Activated CD4-positive, alpha-beta T cell treated with anti-CD3 and anti-CD28 coated beads, Interleukin-2, Interleukin-6, amounts not matched to agents 100 ng/mL and 50 ng/mL, durations not matched to agents 16 hours and 8 hours (primary cell): ENCODE measurements around the gene SLX4.

Experiments used
- DNase-seq: peaks from one replicate; pipeline ENCODE4 v3.0.0-alpha.2; 2020

Gene SLX4

DNA sequence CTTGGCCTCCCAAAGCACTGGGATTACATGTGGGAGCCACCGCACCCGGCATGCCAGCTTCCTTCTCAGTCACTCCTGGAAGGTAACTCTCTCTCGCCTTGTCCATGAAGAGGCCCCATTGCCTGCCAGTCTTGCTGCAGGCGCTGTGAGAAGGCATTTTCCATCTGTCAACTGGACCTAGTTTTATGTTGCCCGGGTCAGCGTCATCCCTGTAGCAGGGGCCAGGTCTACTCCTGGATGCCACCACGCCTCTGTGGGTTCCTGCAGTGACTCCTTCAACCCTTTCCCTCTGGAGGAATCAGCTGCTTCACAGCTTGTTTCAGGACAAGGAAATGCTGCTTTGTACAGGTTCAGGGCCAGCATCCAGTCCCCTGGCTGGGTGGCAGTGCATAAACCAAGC lies 31.6 kb downstream of the SLX4 start:
- no peak for DNase-seq

DNA sequence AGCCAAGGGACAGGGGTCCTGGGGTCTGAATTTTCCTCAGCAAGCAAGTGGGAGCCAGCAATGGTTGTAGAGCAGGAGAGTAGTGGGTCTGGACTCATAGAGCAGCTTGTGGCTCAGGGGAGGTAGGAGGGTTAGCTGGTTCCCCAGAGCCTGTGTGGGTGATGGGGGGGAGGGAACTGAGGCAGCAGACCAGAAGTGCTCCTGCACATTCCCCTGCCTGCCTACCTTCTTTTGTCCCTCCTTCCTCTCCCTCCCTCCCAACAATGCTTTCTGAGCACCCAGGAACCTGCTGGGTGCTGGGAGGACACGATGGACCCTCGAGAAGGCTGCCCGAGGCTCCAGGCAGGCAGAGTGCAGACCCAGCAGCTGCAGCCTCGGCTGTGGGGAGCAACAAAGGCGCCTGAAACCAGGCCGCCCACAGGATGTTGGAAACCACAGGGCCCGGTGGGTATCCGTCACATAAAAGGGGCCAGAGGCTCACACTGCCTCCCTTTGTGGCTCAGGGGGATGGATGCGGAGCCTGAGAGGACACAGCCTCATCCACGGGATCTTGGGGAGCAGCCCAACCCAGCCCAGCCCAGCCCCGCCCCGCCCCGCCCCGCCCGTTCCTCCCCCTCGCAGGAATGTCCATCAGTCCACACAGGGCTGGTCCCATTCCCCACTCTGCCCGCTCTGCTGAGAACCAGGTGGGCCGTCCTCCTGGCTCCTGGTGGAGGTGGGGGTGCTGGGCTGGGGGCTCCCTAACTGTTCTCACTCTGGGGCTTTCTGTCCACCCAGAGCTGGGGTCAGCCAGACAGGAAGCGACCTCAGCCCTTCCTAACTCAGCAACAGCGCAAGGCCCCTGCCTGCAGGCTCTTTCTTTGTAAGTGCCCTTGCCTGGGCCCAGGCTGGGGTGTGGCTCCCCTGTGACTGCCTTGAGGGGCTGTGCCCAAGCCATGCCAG lies 32.5 kb downstream of the SLX4 start:
- peak; percentile 81 for DNase-seq

DNA sequence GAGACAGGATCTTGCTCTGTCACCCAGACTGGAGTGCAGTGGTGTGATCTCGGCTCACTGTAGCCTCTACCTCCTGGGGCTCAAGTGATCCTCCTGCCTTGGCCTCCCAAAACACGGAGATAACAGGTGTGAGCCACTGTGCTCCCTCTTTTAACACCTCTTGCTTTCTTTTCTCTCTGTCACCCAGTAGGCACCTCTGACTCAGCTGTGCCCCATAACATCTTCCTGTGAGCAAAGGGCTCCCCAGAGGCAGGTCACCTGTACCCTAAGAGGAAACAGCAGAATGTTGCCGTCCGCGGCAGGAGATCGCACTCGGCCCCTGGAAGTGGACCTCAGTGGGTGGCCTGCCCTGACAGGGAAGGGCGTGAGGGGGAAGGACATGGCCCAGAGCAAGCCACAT lies 33.3 kb downstream of the SLX4 start:
- peak; percentile 67 for DNase-seq

DNA sequence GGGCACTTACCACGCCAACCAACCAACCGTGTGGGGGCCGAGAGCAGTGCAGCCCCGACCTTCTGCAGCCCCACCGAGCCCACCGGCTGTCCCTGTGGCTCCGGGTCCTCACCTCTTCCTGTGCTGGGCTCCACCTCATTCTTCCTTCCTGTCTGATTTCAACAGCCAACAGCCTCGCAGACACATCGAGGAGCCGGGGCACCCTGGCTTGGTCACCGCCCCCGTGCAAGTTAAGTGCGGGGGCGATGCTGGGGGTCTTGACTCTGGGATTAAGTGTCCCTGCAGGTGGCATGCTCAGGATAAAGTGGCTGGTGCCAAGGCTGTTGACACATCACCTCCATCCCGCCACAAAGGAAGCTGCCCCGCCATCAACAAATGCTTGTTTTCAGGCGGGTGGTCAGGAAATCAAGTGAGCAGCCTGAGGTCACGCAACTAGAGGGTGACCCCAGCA lies 34.1 kb downstream of the SLX4 start, which contains the start of gene NLRC3:
Gene NLRC3 (minus strand): TSS at position 102 of the 451 bp plus-strand sequence. CDS start 12,367 bp downstream, outside the sequence.
- peak; percentile 74 for DNase-seq

DNA sequence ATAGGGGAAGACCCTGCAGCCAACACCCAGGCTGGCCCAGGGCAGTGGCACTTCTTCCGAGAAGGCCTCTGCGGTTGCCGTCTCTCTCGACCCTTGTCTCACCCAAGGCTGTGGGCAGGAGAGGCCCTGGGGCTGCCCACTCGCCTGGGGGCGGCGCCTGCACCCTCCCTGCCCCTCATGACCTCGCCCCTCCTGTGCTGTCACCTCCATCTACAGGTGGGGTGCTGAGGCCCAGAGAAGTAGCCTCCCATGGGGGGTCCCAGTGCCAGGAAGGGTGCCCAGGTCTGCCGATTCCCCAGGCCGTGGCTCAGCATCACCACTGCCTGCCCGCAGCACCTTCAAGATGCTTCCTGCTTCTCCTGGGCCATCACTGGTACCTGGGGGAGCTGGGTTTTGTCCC lies 35.2 kb downstream of the SLX4 start:
- DNase-seq, result peak; percentile 24

DNA sequence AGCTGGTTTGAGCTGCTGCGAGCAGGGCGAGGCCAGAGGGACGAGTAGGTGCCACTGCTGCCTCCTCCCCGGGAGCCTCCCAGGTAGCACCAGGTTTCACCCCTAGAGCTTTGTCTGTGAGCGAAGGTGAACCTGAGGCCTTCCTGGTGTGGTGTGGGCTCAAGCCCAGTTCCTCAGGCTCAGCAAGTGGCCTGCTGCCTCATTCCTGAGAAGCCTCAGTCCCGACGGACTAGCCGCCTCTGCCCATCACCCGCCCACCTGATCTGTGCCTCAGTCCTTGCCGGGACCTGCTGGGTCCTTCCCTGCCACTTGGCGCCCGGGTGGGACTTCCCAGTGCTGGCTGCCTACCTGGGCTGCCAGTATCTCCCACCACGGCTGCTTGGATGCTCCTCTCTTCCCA lies 35.9 kb downstream of the SLX4 start:
- DNase-seq, result no peak

DNA sequence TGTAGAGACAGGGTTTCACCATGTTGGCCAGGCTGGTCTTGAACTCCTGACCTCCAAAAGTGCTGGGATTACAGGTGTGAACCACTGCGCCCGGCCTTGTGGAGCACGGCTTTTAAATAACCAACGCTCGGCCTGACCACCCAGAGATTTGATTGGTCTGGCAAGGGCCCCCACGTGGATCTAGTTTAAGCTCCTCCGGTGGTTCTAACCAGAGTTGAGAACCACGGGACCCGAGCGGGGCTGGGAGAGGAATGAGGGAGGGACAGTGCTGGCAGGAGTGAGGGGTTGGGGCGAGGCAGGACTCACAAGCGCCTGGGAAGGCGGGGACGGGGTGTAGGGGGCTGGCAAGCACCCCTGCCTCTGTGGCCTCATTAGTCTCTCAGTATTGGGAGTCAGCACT lies 37.2 kb downstream of the SLX4 start:
- no peak for DNase-seq

DNA sequence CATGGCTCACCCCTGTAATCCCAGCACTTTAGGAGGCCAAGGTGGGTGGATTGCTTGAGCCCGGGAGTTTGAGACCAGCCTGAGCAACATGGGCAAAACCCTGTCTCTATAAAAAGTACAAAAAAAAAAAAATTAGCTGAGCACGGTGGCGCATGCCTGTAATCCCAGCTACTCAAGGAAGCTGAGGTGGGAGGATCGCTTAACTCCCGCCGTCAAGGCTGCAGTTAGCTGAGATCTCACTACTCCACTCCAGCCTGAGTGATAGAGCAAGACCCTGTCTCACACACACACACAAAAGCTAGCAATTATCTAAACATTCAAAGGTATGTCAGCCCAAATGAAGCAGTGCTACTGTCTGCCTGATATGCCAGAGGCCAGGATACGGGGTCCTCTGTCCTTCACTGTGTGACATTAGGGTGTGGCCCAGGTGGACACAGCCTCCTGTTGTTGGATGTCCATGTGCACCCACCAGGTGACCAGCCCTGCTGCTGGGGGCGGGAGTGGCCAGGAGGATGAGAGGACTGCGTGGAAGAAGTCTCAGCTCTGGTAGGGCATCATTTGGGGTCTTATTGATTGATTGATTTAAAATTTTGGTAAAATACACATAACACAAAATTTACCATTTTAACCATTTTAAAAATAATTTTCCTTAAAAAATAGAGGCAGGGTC lies 38.1 kb downstream of the SLX4 start:
- no peak for DNase-seq

DNA sequence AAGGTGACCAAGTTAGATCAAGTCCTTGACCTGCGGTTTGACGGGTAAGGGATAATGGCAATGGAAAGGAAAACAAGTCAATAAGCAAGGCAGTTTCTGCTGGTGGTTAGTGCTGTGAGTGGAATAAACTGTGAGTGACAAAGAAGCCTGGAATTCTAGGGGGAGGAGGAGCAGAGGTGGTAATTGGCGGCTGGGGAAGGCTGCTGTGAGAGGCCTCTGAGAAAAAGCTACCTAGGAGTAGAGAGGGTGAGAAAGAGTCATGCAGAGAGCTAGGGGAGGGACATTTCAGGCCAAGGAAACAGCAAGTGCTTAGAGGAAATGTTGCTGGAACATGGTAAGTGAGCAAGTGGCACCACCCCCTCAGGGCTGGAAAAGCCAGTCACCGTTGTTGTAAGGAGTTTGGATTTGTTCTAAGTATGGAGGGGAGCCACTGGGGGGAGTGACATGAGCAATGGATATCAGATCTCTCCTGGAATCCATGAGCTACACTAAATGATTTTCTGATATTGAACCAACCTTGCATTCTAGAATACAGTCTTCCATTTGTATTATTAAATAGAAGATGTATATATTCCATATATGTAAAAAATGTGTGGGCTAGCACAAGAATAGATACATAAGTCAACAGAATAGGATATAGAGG lies 40.9 kb downstream of the SLX4 start:
- DNase-seq, result no peak

- no peak for DNase-seq
These were observed 41.6 kb downstream of the SLX4 start for GRCh38 chr16:3569851-3570250.

GRCh38 chr16:3566990-3567389 lies 44.4 kb downstream of the SLX4 start:
- no peak for DNase-seq

DNA sequence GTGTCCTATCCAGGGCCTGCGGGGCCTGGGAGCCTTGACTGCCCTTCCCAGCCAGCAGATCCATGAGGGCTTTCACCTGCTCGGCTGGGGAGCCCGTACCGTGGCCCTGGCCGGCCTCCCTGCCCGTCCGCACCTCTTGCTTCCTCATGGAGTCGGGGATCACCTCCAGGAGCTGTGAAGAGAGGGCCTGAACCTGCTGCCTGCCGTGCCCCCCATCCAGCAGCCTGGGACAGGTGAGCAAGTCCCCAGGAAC lies 46.6 kb downstream of the SLX4 start:
- no peak for DNase-seq

DNA sequence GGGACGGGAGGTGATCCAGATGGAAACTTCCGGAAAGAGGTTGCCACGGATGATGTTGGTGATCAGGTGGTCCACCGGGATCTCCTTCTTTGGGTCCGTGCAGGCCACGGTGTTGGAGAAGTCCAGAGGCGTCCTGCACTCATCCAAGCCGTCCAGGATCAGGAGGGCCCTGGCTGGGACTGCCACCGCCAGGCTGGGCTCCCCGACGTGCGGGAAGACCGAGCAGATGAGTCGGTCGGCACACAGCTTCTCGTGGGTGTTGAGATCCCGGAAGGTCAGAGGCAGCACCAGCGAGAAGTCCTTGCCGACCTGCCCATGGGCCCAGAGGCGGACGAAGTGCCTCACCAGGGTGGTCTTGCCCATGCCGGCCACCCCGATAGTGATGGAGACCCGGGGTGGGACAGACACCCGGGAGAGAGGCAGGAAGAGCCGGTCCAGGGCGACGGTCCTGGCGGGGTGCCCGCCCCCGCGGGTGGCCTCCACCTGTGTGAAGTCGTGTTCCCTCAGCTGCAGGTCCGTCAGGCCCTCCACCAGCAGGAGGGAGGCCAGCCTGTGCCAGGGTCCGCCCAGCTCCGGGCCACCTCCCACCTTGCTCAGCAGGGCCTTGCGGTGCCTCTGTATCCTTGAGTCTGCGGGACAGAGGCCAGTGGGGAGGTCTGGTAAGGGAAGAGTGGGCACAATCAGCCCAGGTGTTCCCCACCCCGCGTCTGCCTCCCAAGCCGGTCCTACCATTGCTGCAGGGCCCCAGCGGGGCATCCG lies 47.1 kb downstream of the SLX4 start:
- no peak for DNase-seq

DNA sequence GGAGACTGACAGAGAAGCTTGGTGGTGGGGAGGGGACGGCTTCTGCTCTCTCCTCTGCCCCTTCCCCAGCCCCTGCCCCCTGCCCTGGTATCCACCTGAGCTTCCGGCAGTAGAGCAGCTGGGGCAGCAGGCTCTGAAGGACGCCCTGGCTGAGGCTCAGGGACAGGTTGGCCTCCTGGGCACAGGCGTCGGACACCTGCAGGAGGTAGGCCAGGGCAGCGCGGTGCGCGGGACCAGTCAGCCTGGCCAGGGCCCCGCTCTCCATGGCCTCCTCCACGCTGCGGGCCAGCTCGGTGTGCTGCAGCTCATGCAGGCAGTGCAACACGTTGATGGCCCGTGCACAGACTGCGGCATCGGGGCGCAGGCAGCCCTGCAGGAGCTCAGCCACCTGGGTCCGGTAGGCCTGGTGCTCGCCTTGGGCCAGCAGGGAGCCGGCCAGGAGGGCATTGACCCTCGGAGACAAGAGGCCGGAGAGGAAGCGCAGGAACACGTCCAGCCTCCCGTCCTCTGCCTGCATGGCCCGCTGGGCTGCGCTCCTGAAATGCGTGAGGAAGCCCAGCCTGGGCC lies 48.4 kb downstream of the SLX4 start:
- DNase-seq, result no peak

DNA sequence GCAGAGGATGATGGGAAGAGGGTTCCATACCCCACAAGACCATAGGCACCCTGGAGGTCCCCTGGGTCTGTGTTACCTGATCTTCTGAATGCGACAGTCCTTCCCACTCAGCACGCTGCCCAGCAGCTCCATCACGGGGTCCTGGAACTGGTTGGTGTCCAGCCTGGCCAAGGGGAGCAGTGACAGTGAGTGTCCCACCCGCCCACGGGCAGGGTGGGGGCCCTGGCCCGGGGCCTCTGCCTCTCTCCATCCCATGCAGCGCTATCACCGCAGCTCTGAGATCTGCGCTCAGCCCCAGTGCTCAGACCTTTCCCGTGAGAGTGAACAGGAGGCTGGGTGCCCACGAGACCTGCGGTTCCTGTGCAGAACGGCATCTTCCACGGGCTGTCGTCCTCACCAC lies 49.8 kb downstream of the SLX4 start:
- DNase-seq, result no peak

DNA sequence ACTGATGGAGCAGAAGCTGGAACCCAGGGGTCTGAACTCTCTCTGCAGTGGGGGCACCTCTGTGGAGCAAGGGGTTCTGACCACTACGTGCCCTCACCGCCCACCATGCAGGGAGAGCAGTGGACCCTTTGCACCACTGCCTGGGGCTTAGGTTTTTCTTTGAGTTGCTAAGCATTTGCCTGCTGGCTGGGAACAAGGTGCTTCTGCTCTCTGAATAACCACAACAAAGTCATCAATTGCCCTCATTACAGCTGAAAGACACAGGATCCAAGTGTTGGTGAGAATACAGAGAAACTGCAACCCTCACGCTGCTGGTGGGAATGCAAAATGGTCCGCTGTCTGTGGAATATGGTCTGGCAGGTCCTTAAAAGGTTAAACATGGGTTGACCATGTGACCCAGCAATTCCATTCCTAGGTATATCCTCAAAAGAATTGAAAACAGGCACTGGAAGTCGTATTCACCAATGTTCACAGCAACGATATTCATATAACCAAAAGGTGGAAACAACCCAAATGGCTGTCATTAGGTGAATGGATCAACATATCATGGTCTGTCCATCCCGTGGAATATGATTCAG lies 57.0 kb downstream of the SLX4 start:
- no peak for DNase-seq

DNA sequence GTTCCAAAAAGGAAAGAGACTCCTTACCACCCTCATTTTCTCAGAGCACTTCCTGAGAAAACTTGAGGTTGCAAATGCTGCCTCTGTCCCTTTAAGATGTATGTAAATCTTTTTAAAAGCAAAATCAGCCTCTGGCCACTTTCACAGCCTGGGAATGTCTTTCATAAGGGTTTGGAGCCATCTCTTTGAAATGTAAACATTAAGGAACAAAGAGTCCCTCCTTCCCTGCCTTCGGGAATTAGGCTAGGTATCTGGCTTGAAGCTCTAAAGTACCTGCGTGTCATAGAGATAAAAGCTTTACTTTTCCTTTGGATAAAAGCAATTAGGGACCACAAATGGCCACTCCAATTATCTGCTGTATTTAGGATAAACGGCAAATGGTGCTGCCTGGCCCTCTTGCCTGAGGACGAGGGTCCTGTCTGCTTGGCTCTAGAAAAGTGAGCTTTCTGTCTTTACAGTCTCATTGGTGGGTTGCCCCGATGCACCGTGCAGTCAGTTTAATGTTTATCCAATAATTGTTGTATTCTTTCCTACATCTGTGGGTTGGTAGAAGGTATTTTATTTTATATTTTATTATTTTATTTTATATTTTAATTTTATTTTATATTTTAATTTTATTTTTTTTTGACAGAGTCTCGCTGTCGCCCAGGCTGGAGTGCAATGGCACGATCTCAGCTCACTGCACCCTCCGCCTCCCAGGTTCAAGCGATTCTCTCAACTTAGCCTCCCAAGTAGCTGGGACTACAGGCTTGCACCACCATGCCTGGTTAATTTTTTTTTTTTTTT lies 58.1 kb downstream of the SLX4 start:
- no peak for DNase-seq

DNA sequence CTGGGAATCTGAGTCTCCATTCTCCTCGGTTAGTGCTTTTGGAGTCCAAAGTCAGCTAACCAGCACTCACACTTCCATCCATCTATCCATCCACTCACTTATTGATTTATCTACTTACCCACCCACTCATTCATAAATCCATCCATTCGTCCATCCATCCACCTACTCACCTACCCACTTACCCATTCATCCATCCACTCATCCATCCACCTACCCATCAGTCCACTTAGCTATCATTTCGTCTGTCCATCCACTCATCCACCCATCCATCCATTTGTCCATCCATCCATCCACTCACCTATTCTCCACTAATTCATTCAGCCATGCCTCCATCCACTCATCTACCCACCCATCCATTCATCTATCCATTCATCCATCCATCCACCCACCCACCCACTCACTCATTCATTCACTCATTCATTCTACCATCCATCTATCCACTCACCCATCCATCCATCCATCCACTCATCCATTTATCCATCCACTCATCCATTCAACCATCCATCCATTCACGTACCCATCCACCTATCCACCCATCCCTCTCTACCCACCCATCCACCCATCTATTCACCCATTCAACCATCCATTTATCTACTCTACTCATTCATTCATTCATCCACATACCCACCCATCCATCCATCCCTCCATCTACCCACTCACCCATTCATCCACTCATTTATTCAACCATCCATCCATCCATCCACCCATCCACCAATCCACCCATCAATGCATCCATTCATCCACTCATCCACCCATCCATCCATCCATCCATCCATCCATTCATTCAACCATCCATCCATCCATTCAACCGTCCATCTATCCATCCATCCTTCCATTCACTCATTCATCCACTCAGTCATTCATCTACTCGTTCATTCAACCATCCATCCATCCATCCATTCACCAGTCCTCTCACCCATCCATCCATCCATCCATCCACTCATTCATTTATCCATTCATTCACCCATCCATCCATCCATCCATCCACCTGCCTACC lies 60.3 kb downstream of the SLX4 start:
- DNase-seq, result no peak

DNA sequence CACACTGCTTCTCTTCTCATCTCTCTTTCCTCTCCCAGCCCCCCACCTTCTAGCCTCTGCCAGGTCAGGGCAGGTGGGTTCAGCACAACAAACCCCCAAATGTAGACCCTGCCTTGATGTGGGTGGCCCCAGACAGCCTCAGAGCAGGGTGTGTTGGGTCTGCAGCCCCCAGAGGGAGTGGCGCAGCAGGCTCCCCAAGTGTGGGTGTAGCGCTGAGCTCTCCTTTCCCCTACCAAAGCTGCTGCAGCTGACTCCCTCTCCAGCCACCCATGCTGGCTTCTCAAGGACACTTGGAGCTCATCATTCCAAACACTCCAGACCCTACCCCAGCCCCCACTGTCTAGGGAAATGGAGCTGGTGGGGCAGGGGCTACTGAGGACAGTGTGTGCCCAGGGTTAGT lies 61.5 kb downstream of the SLX4 start:
- DNase-seq, result no peak

DNA sequence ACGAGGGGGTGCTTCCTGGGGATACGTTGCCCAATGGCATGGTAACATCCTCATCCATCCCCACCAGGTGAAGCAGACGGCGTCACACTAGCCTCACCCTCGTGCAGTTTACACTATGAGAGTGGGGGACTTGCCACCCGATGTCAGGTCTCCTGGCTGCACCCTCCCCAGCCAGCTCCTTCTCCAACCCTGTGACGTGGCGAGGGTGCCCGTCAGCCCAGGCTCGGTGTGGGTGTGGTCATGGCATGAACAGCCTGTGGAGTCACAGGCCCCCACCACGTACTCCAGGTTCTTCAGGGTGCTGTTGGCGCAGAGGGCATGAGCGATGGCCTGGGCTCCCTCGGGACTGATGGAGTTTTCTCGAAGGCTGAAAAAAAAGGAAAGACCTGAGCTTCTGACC lies 62.5 kb downstream of the SLX4 start:
- DNase-seq, result no peak
